Ishikawa (cell line): ENCODE results near the gene ELMO1.

Source experiments
- CEBPB ChIP-seq: IDR thresholded peaks from 2 replicates; pipeline ENCODE4 v1.6.1; 2012
- CREB1 ChIP-seq: IDR thresholded peaks from 2 replicates; pipeline ENCODE4 v1.6.1; 2012; ENCODE audit warnings: low read depth
- EP300 ChIP-seq: IDR thresholded peaks from 2 replicates; pipeline ENCODE4 v1.6.1; 2012; ENCODE audit warnings: borderline replicate concordance
- FOXM1 ChIP-seq: IDR thresholded peaks from 2 replicates; pipeline ENCODE4 v1.6.1; 2012; ENCODE audit warnings: low read depth, borderline replicate concordance
- NFIC ChIP-seq: IDR thresholded peaks from 2 replicates; pipeline ENCODE4 v1.6.1; 2012
- RAD21 ChIP-seq: IDR thresholded peaks from 2 replicates; pipeline ENCODE4 v1.6.1; 2012; ENCODE audit warnings: low read depth
- TAF1 ChIP-seq: IDR thresholded peaks from 2 replicates; pipeline ENCODE4 v1.6.1; 2012; ENCODE audit warnings: low read depth, mild to moderate bottlenecking
- TCF12 ChIP-seq: IDR thresholded peaks from 2 replicates; pipeline ENCODE4 v1.6.1; 2012; ENCODE audit warnings: low read depth
- TEAD4 ChIP-seq: IDR thresholded peaks from 2 replicates; pipeline ENCODE4 v1.6.1; 2012
- YY1 ChIP-seq: IDR thresholded peaks from 2 replicates; pipeline ENCODE4 v1.6.1; 2012; ENCODE audit warnings: low read depth
- ZBTB7A ChIP-seq: IDR thresholded peaks from 2 replicates; pipeline ENCODE4 v1.6.1; 2012; ENCODE audit warnings: low read depth
- TF ChIP-seq, protein P1 (sequence below): IDR thresholded peaks from 2 replicates; pipeline ENCODE4 v1.6.1; 2012
- TF ChIP-seq, protein P2 (sequence below): IDR thresholded peaks from 2 replicates; pipeline ENCODE4 v1.6.1; 2012; ENCODE audit warnings: low read depth, mild to moderate bottlenecking
- TF ChIP-seq, protein P3 (sequence below): IDR thresholded peaks from 2 replicates; pipeline ENCODE4 v1.6.1; 2012

- TF ChIP-seq, protein P1, sequence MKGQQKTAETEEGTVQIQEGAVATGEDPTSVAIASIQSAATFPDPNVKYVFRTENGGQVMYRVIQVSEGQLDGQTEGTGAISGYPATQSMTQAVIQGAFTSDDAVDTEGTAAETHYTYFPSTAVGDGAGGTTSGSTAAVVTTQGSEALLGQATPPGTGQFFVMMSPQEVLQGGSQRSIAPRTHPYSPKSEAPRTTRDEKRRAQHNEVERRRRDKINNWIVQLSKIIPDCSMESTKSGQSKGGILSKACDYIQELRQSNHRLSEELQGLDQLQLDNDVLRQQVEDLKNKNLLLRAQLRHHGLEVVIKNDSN = no peak
- TF ChIP-seq TAF1 = no peak
- no peak for TF ChIP-seq EP300
- TF ChIP-seq TCF12 = no peak
- no peak for TF ChIP-seq CEBPB
- no peak for TF ChIP-seq RAD21
- no peak for TF ChIP-seq NFIC
- TF ChIP-seq, protein P2, sequence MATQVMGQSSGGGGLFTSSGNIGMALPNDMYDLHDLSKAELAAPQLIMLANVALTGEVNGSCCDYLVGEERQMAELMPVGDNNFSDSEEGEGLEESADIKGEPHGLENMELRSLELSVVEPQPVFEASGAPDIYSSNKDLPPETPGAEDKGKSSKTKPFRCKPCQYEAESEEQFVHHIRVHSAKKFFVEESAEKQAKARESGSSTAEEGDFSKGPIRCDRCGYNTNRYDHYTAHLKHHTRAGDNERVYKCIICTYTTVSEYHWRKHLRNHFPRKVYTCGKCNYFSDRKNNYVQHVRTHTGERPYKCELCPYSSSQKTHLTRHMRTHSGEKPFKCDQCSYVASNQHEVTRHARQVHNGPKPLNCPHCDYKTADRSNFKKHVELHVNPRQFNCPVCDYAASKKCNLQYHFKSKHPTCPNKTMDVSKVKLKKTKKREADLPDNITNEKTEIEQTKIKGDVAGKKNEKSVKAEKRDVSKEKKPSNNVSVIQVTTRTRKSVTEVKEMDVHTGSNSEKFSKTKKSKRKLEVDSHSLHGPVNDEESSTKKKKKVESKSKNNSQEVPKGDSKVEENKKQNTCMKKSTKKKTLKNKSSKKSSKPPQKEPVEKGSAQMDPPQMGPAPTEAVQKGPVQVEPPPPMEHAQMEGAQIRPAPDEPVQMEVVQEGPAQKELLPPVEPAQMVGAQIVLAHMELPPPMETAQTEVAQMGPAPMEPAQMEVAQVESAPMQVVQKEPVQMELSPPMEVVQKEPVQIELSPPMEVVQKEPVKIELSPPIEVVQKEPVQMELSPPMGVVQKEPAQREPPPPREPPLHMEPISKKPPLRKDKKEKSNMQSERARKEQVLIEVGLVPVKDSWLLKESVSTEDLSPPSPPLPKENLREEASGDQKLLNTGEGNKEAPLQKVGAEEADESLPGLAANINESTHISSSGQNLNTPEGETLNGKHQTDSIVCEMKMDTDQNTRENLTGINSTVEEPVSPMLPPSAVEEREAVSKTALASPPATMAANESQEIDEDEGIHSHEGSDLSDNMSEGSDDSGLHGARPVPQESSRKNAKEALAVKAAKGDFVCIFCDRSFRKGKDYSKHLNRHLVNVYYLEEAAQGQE = no peak
- no peak for TF ChIP-seq YY1
- TF ChIP-seq CREB1 = no peak
- no peak for TF ChIP-seq ZBTB7A
- TF ChIP-seq, protein P3, sequence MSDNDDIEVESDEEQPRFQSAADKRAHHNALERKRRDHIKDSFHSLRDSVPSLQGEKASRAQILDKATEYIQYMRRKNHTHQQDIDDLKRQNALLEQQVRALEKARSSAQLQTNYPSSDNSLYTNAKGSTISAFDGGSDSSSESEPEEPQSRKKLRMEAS = no peak
- no peak for TF ChIP-seq TEAD4
- TF ChIP-seq FOXM1 = no peak
Observed at GRCh38 chr7:36906448-36906847, 542.2 kb downstream of the ELMO1 start.
